Common myeloid progenitor, CD34-positive (primary cell): ENCODE results near the gene UGGT2.
A peak's percentile ranks its signal among the peaks of the same experiment; 100 is the strongest.

Source experiments
- CTCF ChIA-PET: fragments of 350-600 bp; sonication (Branson Sonifier 250); formaldehyde crosslinking; loops from one replicate; lab custom pipeline; 2021; ENCODE audit warnings: antibody characterized with exemption; lab: Charles Lee
- POLR2A ChIA-PET: fragments of 350-600 bp; sonication (Branson Sonifier 250); formaldehyde crosslinking; loops from one replicate; lab custom pipeline; 2021; ENCODE audit warnings: antibody characterized with exemption; lab: Charles Lee
- DNase-seq, 3 donors: peaks; one replicate each; pipeline versions ENCODE4 v3.0.0 to v3.0.0-alpha.2; 2013
- H3K27ac ChIP-seq, 2 experiments: 1 replicate in 1 of 2; 2 replicates in 1 of 2; pipeline ENCODE4 v1.7.0; 2013; ENCODE audit warnings: inconsistent platforms in 2 of 2, low read length in 2 of 2, mild to moderate bottlenecking in 2 of 2, low read depth in 1 of 2, moderate library complexity in 1 of 2; ENCODE audit not compliant: severe bottlenecking in 2 of 2, insufficient read depth in 1 of 2, poor library complexity in 1 of 2
- H3K27me3 ChIP-seq, 5 experiments: replicated peaks in 2 of 5; 1 replicate in 3 of 5; 2 replicates in 2 of 5; pipeline versions ENCODE4 v1.6.1 to v1.7.0; 2013; ENCODE audit warnings: low read length in 4 of 5, mild to moderate bottlenecking in 2 of 5, moderate library complexity in 2 of 5, inconsistent platforms in 1 of 5; ENCODE audit not compliant: insufficient read depth in 5 of 5, control insufficient read depth in 4 of 5
- H3K36me3 ChIP-seq, 4 experiments: 1 replicate in 2 of 4; 2 replicates in 2 of 4; pipeline versions ENCODE4 v1.6.1 to v1.7.0; 2013; ENCODE audit warnings: low read length in 3 of 4, control low read depth in 1 of 4, mild to moderate bottlenecking in 1 of 4; ENCODE audit not compliant: control insufficient read depth in 4 of 4, insufficient read depth in 4 of 4
- H3K4me1 ChIP-seq, 4 experiments: 1 replicate in 3 of 4; 2 replicates in 1 of 4; pipeline versions ENCODE4 v1.6.1 to v1.7.1; 2013; ENCODE audit warnings: low read length in 3 of 4, mild to moderate bottlenecking in 3 of 4, control low read depth in 1 of 4, inconsistent platforms in 1 of 4, moderate library complexity in 1 of 4; ENCODE audit not compliant: control insufficient read depth in 4 of 4, insufficient read depth in 4 of 4; ENCODE audit errors: control extremely low read depth in 1 of 4
- H3K4me3 ChIP-seq, 7 experiments: 1 replicate in 4 of 7; 2 replicates in 3 of 7; pipeline versions ENCODE4 v1.5.1 to v1.7.0; 2013; ENCODE audit warnings: mild to moderate bottlenecking in 7 of 7, low read length in 6 of 7, moderate library complexity in 6 of 7, inconsistent platforms in 2 of 7, low read depth in 2 of 7, control low read depth in 1 of 7; ENCODE audit not compliant: insufficient read depth in 4 of 7, control insufficient read depth in 1 of 7; ENCODE audit errors: extremely low read depth in 1 of 7
- H3K9me3 ChIP-seq, 5 experiments: 1 replicate in 4 of 5; 2 replicates in 1 of 5; pipeline versions ENCODE4 v1.6.1 to v1.7.1; 2013; ENCODE audit warnings: low read length in 4 of 5, mild to moderate bottlenecking in 2 of 5, inconsistent platforms in 1 of 5, low read depth in 1 of 5, moderate library complexity in 1 of 5; ENCODE audit not compliant: control insufficient read depth in 4 of 5, insufficient read depth in 2 of 5; ENCODE audit errors: control extremely low read depth in 1 of 5
- WGBS: methylation state at CpG from one replicate; pipeline ENCODE4 v1.1.5; 2013; ENCODE audit not compliant: insufficient coverage; 5-methylcytosine and 5-hydroxymethylcytosine counted together

The UGGT2 gene

DNA sequence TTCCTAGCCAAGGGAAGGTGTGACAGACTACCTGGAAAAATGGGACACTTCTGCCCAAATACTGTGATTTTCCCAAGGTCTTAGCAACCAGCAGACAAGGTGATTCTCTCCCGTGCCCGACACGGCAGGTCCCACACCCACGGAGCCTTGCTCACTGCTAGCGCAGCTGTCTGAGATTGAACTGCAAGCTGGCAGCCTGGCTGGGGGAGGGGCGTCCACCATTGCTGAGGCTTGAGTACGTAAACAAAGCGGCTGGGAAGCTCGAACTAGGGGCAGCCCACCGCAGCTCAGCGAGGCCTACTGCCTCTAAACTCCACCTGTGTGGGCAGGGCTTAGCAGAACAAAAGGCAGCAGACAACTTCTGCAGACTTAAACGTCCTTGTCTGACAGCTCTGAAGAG, 146.2 kb downstream of the UGGT2 start:
- DNase-seq, result no peak
- Histone ChIP-seq H3K9me3 (peaks cover 0 to 5% (median 0%) of the 10 kb centered on the region in 5 experiments), H3K36me3 (peaks cover 0 to 7% (median under 1%) of the 10 kb centered on the region in 4 experiments), H3K4me3 (no peak overlapping the region), H3K27ac (no peak overlapping the region), H3K27me3 (no peaks in the 10 kb centered on the region), H3K4me1 (no peaks in the 10 kb centered on the region)
- ChIA-PET CTCF (interaction anchor here (1.0 kb wide), 1 partner anchor 60 kb away, joined by 3 read pairs; no protein-coding TSS in a partner anchor), POLR2A (no interaction called here)
- 95% methylated on average over 11 of the region's 12 CpGs for WGBS

- ChIA-PET POLR2A (no interaction called here), CTCF (no interaction called here)
- H3K27me3 ChIP-seq, result no peaks in the 10 kb centered on the region
- 100% methylated on average over 1 of the region's 1 CpG for WGBS
- H3K36me3 ChIP-seq, result peaks cover 0 to 10% (median under 1%) of the 10 kb centered on the region in 4 experiments
- H3K4me1 ChIP-seq, result no peaks in the 10 kb centered on the region
- peaks cover 0 to 5% (median 0%) of the 10 kb centered on the region in 5 experiments for H3K9me3 ChIP-seq
- no peak overlapping the region for H3K27ac ChIP-seq
- no peak overlapping the region for H3K4me3 ChIP-seq
- no peak for DNase-seq
These were observed 149.6 kb downstream of the UGGT2 start for GRCh38 chr13:95903569-95903968.

GRCh38 chr13:95902741-95903140, 150.5 kb downstream of the UGGT2 start:
- no peak for DNase-seq
- POLR2A ChIA-PET, result no interaction called here
- CTCF ChIA-PET, result no interaction called here
- no peak overlapping the region for H3K4me3 ChIP-seq
- H3K36me3 ChIP-seq, result peaks cover 0 to 10% (median under 1%) of the 10 kb centered on the region in 4 experiments
- WGBS, result no CpG with 5 or more reads among the region's 1 CpG
- no peaks in the 10 kb centered on the region for H3K4me1 ChIP-seq
- H3K9me3 ChIP-seq, result peaks cover 0 to 5% (median 0%) of the 10 kb centered on the region in 5 experiments
- H3K27me3 ChIP-seq, result no peaks in the 10 kb centered on the region
- H3K27ac ChIP-seq, result no peak overlapping the region

DNA sequence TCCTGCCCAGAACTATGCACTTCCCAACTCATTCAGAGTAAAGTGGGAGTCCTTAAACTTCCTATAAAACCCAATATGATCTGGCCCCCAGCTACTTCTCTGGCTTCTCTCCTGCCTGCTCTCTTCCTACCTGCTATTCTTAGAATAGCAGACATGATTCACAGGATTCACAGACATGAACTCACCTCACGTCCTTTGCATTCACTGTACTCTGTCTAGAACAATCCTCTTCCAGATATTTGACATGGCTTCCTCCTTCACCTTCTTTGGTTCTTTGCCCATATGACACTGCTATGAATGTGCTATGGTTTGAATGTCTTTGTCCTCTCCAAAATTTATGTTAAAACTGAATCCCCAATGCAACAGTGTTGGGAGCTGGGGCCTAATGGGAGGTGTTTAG, 154.9 kb downstream of the UGGT2 start:
- CTCF ChIA-PET, result no interaction called here

GRCh38 chr13:95896301-95896700, 156.9 kb downstream of the UGGT2 start:
- H3K27me3 ChIP-seq, result no peaks in the 10 kb centered on the region
- DNase-seq, result peak in 2 of 3 donors; percentile 1 to 26
- no peaks in the 10 kb centered on the region for H3K4me1 ChIP-seq
- CTCF ChIA-PET, result no interaction called here
- no CpG with 5 or more reads among the region's 3 CpGs for WGBS
- H3K27ac ChIP-seq, result no peak overlapping the region
- no peak overlapping the region for H3K4me3 ChIP-seq
- POLR2A ChIA-PET, result no interaction called here
- no peaks in the 10 kb centered on the region for H3K9me3 ChIP-seq
- H3K36me3 ChIP-seq, result peaks cover 0 to 3% (median 1%) of the 10 kb centered on the region in 4 experiments

More for the DNA sequence above, 154.9 kb downstream of the UGGT2 start:
- no peak for DNase-seq
- Histone ChIP-seq H3K36me3 (peaks cover 0 to 3% (median 1%) of the 10 kb centered on the region in 4 experiments), H3K27me3 (no peaks in the 10 kb centered on the region), H3K4me1 (no peaks in the 10 kb centered on the region), H3K9me3 (no peaks in the 10 kb centered on the region), H3K4me3 (no peak overlapping the region), H3K27ac (no peak overlapping the region)
- POLR2A ChIA-PET, result no interaction called here
- no CpG with 5 or more reads among the region's 1 CpG for WGBS

DNA sequence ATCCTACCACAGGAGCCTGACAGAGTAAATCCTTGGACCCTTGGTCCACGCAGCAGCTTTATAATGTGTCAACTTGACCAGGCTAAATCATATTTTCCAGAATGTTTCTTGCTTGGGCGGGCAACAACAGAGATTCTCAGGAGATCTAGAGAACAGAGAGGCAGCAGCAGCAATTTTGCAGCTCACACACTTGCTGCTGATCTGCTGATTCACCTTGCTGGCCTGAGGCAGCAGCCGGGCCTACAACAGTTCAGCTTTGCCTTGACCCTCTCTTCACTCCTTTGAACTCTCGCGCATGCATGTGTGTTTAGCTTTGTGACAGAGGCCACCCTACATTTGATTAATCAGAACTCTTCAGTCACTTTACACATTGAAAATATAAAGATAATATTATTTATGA, 159.3 kb downstream of the UGGT2 start:
- ChIA-PET POLR2A (no interaction called here), CTCF (no interaction called here)
- Histone ChIP-seq H3K27me3 (no peaks in the 10 kb centered on the region), H3K27ac (no peak overlapping the region), H3K36me3 (peaks cover 0 to 10% (median 3%) of the 10 kb centered on the region in 4 experiments), H3K4me3 (no peak overlapping the region), H3K4me1 (no peaks in the 10 kb centered on the region), H3K9me3 (peaks cover 0 to 3% (median 0%) of the 10 kb centered on the region in 5 experiments)
- no peak for DNase-seq
- 97% methylated on average over 2 of the region's 5 CpGs for WGBS

DNA sequence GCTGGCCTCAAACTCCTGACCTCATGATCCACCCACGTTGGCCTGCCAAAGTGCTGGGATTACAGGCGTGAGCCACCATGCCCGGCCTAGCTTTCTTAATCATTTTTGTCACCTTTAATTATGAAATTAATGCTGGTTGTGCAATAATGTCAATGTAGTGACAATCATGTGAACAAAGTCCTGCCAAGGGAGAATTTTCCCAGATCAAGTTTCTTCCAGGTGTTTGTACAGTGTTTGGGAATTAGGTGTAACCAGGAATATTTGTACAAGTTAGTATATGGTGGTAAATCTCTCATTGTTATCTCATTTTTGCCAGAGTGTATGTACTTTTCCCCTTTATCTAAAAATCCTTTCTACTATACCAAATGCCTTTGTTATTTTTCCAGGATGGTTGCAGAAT, 171.1 kb downstream of the UGGT2 start:
- 100% methylated on average over 1 of the region's 3 CpGs for WGBS
- H3K36me3 ChIP-seq, result peaks cover 0 to 18% (median 2%) of the 10 kb centered on the region in 4 experiments
- POLR2A ChIA-PET, result no interaction called here

More for the DNA sequence above, 171.1 kb downstream of the UGGT2 start:
- no peaks in the 10 kb centered on the region for H3K9me3 ChIP-seq
- no peak for DNase-seq
- CTCF ChIA-PET, result no interaction called here
- H3K4me1 ChIP-seq, result no peaks in the 10 kb centered on the region
- H3K27ac ChIP-seq, result no peak overlapping the region
- H3K27me3 ChIP-seq, result no peaks in the 10 kb centered on the region
- H3K4me3 ChIP-seq, result no peak overlapping the region
